GM18507 (cell line): ENCODE measurements around the gene SLC35A3.
A peak's percentile ranks its signal among the peaks of the same experiment; 100 is the strongest.

ENCODE experiments used
- DNase-seq: peaks from one replicate; pipeline ENCODE4 v3.0.0; 2011; ENCODE audit warnings: low read depth; ENCODE audit not compliant: insufficient read length; ENCODE audit errors: extremely low spot score
- FAIRE-seq: peaks from 2 replicates; lab custom pipeline; 2011; peaks lifted over from hg19 to GRCh38; lab: Jason Lieb, UNC

Gene SLC35A3

DNA sequence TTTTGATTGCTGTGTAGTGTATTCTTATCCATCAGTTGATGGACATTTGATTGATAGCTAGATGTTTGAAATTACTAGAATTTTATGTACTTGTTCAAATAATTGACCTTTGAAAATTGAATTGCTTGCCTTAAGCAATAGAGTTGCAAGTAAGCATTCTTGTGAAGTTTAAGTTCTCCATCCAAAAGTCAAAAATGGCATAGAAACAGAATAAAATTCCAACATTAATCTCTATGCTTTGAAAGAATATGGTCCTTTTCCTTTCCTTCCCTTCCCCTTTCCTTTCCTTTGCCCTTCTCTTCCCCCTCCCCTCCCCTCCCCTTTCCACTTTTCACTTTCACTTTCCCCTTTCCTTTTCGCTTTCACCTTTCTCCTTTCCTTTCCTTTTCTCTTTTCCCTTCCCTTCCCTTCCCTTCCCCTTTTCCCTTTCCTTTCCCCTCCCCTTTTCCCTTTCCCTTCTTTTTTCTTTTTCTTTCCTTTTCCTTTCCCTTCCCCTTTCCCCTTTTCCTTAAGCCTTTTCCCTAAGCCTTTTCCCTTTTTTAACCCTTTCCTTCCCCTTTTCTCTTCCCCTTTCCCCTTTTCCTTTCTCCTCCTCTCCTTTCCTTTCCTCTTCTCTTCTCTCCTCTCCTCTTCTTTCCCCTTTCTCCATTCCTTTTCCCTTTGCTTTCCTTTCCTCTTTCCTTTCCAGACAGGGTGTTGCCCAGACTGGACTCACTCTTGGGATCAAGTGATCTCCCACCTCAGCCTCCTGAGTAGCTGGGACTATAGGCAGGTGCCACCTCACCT is 95.6 kb downstream of the SLC35A3 start:
- no peak for DNase-seq

DNA sequence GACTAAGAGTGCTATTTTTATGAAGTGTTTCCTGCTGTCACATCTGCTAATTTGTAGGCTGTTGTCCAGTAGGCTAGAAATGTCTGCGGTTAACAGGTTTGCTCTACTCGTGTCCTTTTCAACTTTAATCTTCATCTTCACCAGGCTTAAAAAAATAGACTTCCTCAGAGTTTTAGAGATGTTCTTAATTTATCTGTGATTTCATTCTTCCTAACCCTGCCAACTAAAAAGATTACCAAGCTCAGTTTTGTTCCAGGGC is 96.1 kb downstream of the SLC35A3 start:
- DNase-seq (no peak), FAIRE-seq (no peak)

More for the DNA sequence above, 95.6 kb downstream of the SLC35A3 start:
- FAIRE-seq: peak; percentile 70

DNA sequence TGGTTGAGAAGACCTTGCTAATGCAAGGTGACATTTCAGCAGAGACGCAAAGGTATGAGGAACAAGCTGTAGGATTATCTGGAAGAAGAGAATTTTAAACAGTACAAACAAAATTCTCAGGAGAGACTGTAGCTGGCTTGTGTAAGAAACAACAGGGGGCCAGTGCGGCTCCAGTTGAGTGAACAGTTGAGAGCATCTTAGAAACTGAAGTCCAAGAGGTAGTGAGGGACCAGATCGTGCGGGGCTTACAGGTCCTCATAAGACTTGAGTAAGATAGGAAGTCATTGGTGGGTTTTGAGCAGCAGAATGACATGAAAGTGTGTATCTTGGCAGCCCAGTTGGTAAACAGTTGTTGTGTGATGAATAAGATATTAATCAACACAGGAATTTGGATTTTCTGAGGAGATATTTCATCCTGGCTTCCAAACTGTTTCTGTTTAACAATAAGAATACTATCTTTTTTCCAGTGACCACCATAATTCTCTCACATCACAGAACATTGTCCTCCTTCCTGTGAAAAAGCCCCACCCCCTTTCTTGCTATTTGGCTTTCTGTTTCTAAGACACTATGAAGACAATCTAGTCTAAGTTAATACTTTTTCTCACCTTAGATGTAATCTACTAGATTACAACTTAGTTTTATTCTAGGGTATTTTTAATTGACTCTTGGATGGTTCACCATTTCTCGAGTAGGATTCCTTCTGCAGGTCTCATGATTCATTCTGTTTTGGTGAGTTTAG is 100.6 kb downstream of the SLC35A3 start:
- FAIRE-seq (no peak), DNase-seq (no peak)

DNA sequence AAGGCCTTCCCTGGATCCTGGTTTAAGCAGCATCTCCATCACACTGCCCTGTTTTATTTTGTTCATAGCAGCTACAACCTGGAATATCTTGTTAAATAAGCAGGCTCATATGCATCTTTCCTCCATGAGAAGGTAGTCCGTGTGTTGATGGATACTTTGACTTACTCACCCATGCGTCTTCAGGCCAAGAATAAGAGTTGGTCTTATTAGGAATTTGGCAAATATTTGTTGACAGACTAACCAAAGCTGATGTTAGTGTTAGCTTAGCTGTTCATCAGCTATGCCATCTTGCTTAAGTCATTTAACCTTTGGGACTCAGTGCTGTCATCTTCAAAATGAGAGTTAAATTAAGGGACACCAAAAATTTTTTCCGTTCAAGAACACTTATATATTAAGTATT is 103.7 kb downstream of the SLC35A3 start:
- no peak for DNase-seq
- no peak for FAIRE-seq

DNA sequence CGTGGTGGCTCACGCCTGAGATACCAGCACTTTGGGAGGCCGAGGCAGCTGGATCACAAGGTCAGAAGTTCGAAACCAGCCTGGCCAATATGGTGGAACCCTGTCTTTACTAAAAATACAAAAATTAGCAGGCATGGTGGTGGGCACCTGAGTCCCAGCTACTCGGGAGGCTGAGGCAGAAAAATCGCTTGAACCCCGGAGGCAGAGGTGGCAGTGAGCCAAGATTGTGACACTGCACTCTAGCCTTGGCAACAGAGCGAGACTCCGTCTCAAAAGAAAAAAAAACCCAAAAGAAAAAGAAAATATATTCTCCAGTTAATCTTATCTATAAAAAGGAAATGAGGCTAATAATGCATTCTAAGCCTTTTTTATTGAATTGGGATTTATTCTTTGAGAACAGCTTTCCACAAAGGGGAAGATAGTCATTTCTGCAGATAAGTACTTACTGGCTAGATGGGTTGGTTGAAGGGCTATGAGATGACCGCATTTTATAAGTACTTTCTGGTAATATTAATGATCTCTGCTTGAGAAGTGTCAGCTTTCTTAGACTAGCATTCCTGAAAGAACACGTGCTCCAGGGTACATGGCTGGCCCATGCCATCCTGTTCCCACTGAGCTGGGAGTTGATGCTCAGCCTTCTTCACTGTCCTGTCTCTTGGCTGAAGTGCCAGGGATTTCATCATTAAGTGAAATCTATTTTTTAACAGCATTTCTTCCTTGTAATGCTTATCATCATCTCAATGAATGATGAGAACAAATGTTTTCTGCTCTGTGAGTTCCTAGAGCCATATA is 105.0 kb downstream of the SLC35A3 start:
- DNase-seq (no peak), FAIRE-seq (no peak)

DNA sequence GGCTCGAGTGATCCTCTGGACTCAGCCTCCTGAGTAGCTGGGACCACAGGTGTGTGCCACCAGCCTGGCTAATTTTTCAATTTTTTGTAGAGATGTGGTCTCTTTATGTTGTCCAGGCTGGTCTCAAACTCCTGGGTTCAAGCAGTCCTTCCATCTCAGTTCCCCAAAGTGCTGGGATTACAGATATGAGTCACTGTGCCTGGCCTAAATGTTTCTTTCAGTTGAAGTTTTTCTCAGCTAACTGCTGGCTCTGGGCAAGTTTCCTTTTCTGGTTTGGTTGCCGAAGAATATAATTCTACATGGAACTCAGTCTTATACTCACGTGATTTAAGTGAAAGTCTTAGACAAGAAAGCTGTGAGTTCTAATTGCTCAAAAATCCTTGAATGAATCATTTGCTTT is 106.0 kb downstream of the SLC35A3 start:
- DNase-seq: no peak
- FAIRE-seq: peak; percentile 93

DNA sequence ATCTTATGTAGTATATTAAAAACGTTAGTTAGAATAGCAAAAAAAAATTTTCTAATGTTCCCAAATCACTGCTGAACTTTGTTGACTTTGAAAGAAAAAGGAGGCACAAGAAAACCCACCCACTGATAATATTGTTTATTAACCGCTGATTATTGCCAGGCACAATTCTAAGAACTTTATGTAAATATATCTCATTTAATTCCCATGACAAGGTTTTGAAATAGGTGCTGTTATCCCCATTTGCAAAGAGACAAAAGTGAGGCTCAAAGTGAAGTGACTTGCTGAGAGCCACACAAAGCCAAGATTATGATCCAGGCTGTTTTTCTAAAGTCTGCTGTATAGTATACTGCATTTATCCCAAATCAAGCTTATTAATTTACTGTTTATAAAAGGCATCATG is 106.5 kb downstream of the SLC35A3 start:
- no peak for FAIRE-seq
- no peak for DNase-seq

DNA sequence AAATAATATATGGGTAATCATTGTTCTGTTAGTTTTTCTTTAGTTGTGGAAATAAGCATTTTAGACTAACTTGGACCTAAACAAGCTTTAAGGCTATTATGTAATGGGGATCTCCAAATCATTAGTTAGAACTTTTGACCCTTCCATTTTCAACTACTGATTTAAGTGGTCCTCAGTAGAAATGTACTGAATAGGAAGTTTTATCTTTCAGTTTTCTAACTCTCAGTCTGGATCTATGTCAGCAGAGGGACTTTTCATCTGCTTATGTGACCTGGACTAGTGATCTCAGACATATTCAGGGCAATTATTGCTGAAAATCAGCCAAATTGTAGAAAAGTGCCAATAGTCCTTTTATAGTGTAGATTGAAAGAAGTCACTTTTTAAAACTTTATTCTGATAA is 106.9 kb downstream of the SLC35A3 start:
- no peak for DNase-seq
- FAIRE-seq: peak; percentile 86

DNA sequence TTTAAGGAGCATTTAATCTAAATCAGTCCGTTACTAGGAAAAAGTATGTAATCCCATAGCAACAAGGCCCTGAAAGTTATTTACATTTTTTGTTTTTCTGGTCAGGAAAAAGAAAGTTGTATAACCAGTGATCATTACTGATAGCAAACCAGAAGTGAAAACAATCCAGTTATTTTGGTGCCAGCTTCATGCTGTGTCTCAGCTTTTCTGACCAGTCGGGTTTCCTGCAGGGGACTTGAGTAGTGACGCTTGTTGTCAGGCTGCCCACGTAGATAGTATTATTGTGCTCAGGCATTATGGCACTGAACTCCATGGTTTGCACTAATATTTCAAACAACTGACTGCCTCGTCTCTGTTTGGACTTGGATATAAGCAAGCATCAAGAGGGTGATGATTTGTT is 107.7 kb downstream of the SLC35A3 start:
- FAIRE-seq (peak; percentile 92), DNase-seq (no peak)

DNA sequence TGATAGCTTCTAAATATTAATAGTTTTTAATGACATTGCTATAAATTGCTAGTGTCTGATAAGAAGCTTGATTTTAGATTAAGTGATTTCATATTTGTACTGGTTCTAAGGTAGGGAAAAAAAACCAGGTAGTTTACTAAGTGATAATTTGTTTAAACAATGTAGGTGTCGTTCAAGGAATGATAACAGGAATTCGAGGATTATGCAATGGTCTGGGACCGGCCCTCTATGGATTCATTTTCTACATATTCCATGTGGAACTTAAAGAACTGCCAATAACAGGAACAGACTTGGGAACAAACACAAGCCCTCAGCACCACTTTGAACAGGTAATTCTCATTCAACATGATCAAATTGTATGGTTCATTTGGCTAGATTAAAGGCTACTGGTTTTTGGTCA is 110.5 kb downstream of the SLC35A3 start:
- no peak for FAIRE-seq
- DNase-seq: no peak
